GM19452 (cell line): Measurements from ENCODE around the gene FOXC2.

Experiments
- ATAC-seq: cut with Tn5 transposase; IDR thresholded peaks from one replicate; pipeline ENCODE4 v1.9.1; 2021; ENCODE audit not compliant: unreplicated experiment

FOXC2 gene

GRCh38 chr16:86566601-86566965 is at the start of gene FOXC2:
Gene FOXC2, plus strand, starts transcription at chr16:86566829. Its CDS starts 507 bp downstream, at chr16:86567336.
- no peak for ATAC-seq

- no peak for ATAC-seq
Observed at GRCh38 chr16:86517033-86517432, 49.6 kb upstream of the FOXC2 start.

GRCh38 chr16:86517652-86518258 is 48.9 kb upstream of the FOXC2 start:
- ATAC-seq: no peak

- ATAC-seq: no peak
Observed at GRCh38 chr16:86519007-86519648, 47.5 kb upstream of the FOXC2 start.

GRCh38 chr16:86519649-86520316 is 46.8 kb upstream of the FOXC2 start:
- no peak for ATAC-seq

- ATAC-seq: no peak
Observed at GRCh38 chr16:86520317-86521210, 46.1 kb upstream of the FOXC2 start.

GRCh38 chr16:86521236-86522197 is 45.1 kb upstream of the FOXC2 start:
- ATAC-seq: no peak

GRCh38 chr16:86522634-86523033 is 44.0 kb upstream of the FOXC2 start:
- ATAC-seq: no peak

- no peak for ATAC-seq
Observed at GRCh38 chr16:86523166-86523740, 43.4 kb upstream of the FOXC2 start.

GRCh38 chr16:86524029-86524428 is 42.6 kb upstream of the FOXC2 start:
- ATAC-seq: no peak

GRCh38 chr16:86525696-86526095 is 40.9 kb upstream of the FOXC2 start:
- no peak for ATAC-seq

GRCh38 chr16:86527366-86527765 is 39.3 kb upstream of the FOXC2 start:
- ATAC-seq: no peak

GRCh38 chr16:86528061-86528929 is 38.3 kb upstream of the FOXC2 start:
- ATAC-seq: no peak

GRCh38 chr16:86529160-86529559 is 37.5 kb upstream of the FOXC2 start:
- no peak for ATAC-seq

GRCh38 chr16:86530251-86531190 is 36.1 kb upstream of the FOXC2 start:
- no peak for ATAC-seq

GRCh38 chr16:86531191-86531545 is 35.5 kb upstream of the FOXC2 start:
- no peak for ATAC-seq

- no peak for ATAC-seq
Observed at GRCh38 chr16:86531641-86532525, 34.7 kb upstream of the FOXC2 start.
